Body of pancreas (tissue), 4 donors: ENCODE data around the gene LMAN2.

ENCODE experiments used
- CTCF ChIP-seq, 7 experiments: fragments of 450-650 bp in 4 of 7; fragments of 200-600 bp in 3 of 7; sonication (generic) in 3 of 7; IDR thresholded peaks; one replicate each; pipeline ENCODE4 v1.5.1; 2016 to 2019; ENCODE audit warnings: antibody characterized with exemption in 7 of 7
- POLR2A ChIP-seq, 3 donors: fragments of 450-650 bp; IDR thresholded peaks; one replicate each; pipeline ENCODE4 v1.6.1; 2016; ENCODE audit warnings: antibody characterized with exemption in 3 of 3, mild to moderate bottlenecking in 2 of 3

- TF ChIP-seq CTCF (IDR thresholded peaks at IDR 0.05) (no peak), POLR2A (IDR thresholded peaks at IDR 0.05) (no peak)
Measured at GRCh38 chr5:177319913-177320588, 31.4 kb downstream of the LMAN2 start.
